ENCODE measurements around the gene CYB561D2. TPM values are rescaled to one million over a fixed set of nuclear protein-coding genes. Genes with fewer than 3 reads are reported as not detected.

CYB561D2 gene
- total and polyA plus RNA-seq, 8 donors: 6.1 to 26.1 (median 11.1) TPM; not detected in 1

GRCh38 chr3:50339485-50340146, 11.0 kb upstream of the CYB561D2 start:
- TF ChIP-seq POLR2A (IDR thresholded peaks at IDR 0.05) (no peak), CTCF (IDR thresholded peaks at IDR 0.05) (no peak), EP300 (IDR thresholded peaks at IDR 0.05) (no peak), POLR2AphosphoS5 (IDR thresholded peaks at IDR 0.05) (no peak)
- peaks cover 50 to 68% (median 63%) of the 10 kb centered on the region in 4 donors for H3K4me1 ChIP-seq
- no peak for DNase-seq
- intact Hi-C loops (cut with DNase I; ENCODE audit: low total_unique reads): no loop called here
- H3K4me3 ChIP-seq: peak overlapping the region; percentile 50 to 52 (median 52)
- 66 to 79% (median 77%) methylated on average over 14 of the region's 14 CpGs for WGBS, 5 donors
- H3K36me3 ChIP-seq: no peaks in the 10 kb centered on the region
- no peaks in the 10 kb centered on the region for H3K27me3 ChIP-seq
- H3K9me3 ChIP-seq: no peaks in the 10 kb centered on the region
- H3K27ac ChIP-seq: peak overlapping the region in 4 of 5 donors; percentile 96 to 99 (median 96)

GRCh38 chr3:50340147-50340447, 10.6 kb upstream of the CYB561D2 start:
- TF ChIP-seq CTCF (IDR thresholded peaks at IDR 0.05) (no peak), EP300 (IDR thresholded peaks at IDR 0.05) (no peak), POLR2AphosphoS5 (IDR thresholded peaks at IDR 0.05) (no peak), POLR2A (IDR thresholded peaks at IDR 0.05) (no peak)
- no peaks in the 10 kb centered on the region for H3K27me3 ChIP-seq
- no peaks in the 10 kb centered on the region for H3K9me3 ChIP-seq
- DNase-seq: no peak
- H3K36me3 ChIP-seq: no peaks in the 10 kb centered on the region
- H3K4me3 ChIP-seq: peak overlapping the region; percentile 50 to 52 (median 52)
- intact Hi-C loops (cut with DNase I; ENCODE audit: low total_unique reads): no loop called here
- WGBS, 5 donors: 15 to 33% (median 28%) methylated on average over 9 of the region's 9 CpGs
- peaks cover 46 to 67% (median 61%) of the 10 kb centered on the region in 4 donors for H3K4me1 ChIP-seq
- H3K27ac ChIP-seq: peak overlapping the region; percentile 69 to 99 (median 96)

- Histone ChIP-seq H3K36me3 (no peaks in the 10 kb centered on the region), H3K4me1 (peaks cover 46 to 67% (median 61%) of the 10 kb centered on the region in 4 donors), H3K27me3 (no peaks in the 10 kb centered on the region), H3K9me3 (no peaks in the 10 kb centered on the region), H3K27ac (peak within 1 kb of the TSS; percentile 69 to 99 (median 96)), H3K4me3 (peak within 1 kb of the TSS; percentile 50 to 52 (median 52))
- DNase-seq: peak; percentile 79 to 91
- TF ChIP-seq EP300 (IDR thresholded peaks at IDR 0.05) (no peak), POLR2A (IDR thresholded peaks at IDR 0.05) (peak in 1 of 4 donors; percentile 18), POLR2AphosphoS5 (IDR thresholded peaks at IDR 0.05) (peak in 2 of 3 donors; percentile 39 to 64)
- intact Hi-C loops (cut with DNase I; ENCODE audit: low total_unique reads): no loop called here
- 1 to 7% (median 3%) methylated on average over 44 to 85 of the region's 85 CpGs for WGBS, 5 donors
Measured at GRCh38 chr3:50340448-50341329, 10.0 kb upstream of the CYB561D2 start, which contains the start of gene RASSF1. Gene RASSF1 (minus strand): TSS chr3:50340836. CDS start chr3:50340805, 31 bp downstream.

GRCh38 chr3:50341537-50341936, 9.1 kb upstream of the CYB561D2 start:
- TF ChIP-seq EP300 (IDR thresholded peaks at IDR 0.05): no peak
- no peak for TF ChIP-seq POLR2A (IDR thresholded peaks at IDR 0.05)
- Histone ChIP-seq H3K4me1 (peaks cover 40 to 67% (median 59%) of the 10 kb centered on the region in 4 donors), H3K36me3 (no peaks in the 10 kb centered on the region), H3K27me3 (no peaks in the 10 kb centered on the region), H3K9me3 (no peaks in the 10 kb centered on the region), H3K4me3 (peak overlapping the region; percentile 50 to 52 (median 52)), H3K27ac (peak overlapping the region; percentile 69 to 99 (median 96))
- intact Hi-C loops (cut with DNase I; ENCODE audit: low total_unique reads): no loop called here
- 86 to 94% (median 90%) methylated on average over 5 to 9 of the region's 9 CpGs for WGBS, 5 donors
- no peak for DNase-seq

GRCh38 chr3:50341996-50342650, 8.5 kb upstream of the CYB561D2 start:
- DNase-seq: no peak
- TF ChIP-seq EP300 (IDR thresholded peaks at IDR 0.05): no peak
- TF ChIP-seq CTCF (IDR thresholded peaks at IDR 0.05): no peak
- no peak for TF ChIP-seq POLR2A (IDR thresholded peaks at IDR 0.05)
- no peak for TF ChIP-seq POLR2AphosphoS5 (IDR thresholded peaks at IDR 0.05)
- no peak overlapping the region for H3K4me3 ChIP-seq
- 88 to 91% (median 91%) methylated on average over 11 to 13 of the region's 13 CpGs for WGBS, 5 donors
- no peaks in the 10 kb centered on the region for H3K36me3 ChIP-seq
- no peaks in the 10 kb centered on the region for H3K27me3 ChIP-seq
- intact Hi-C loops (cut with DNase I; ENCODE audit: low total_unique reads): no loop called here
- no peaks in the 10 kb centered on the region for H3K9me3 ChIP-seq
- H3K27ac ChIP-seq: peak overlapping the region in 2 of 5 donors; percentile 96 to 97
- H3K4me1 ChIP-seq: peaks cover 40 to 73% (median 63%) of the 10 kb centered on the region in 4 donors
